ENCODE measurements around the gene CABCOCO1. TPM values are rescaled to one million over a fixed set of nuclear protein-coding genes. Genes with fewer than 3 reads are reported as not detected.

Gene CABCOCO1
- total and polyA plus RNA-seq, 2 of the 13 experiments (the other 11 are each of a cell fraction or from before 2014, with no cell fraction given) = not detected

GRCh38 chr10:61812052-61812721 is 149.5 kb downstream of the CABCOCO1 start:
- Histone ChIP-seq H3K4me3 (replicated peaks in 1 of 3; ENCODE audit: insufficient read depth in 1 of 3, low read depth in 2 of 3, low read length in 3 of 3) (no peak overlapping the region), H3K27me3 (ENCODE audit: control insufficient read depth in 1 of 2, insufficient read depth in 2 of 2, low read length in 2 of 2) (no peaks in the 10 kb centered on the region), H3K4me1 (ENCODE audit: insufficient read depth, low read length) (no peaks in the 10 kb centered on the region), H3K4me2 (ENCODE audit: low read depth, low read length) (no peak overlapping the region), H2AFZ (ENCODE audit: low read length) (no peak overlapping the region), H3K36me3 (replicated peaks in 1 of 2; ENCODE audit: control insufficient read depth in 1 of 2, insufficient read depth in 2 of 2, low read length in 2 of 2) (no peaks in the 10 kb centered on the region), H3K9ac (ENCODE audit: insufficient read depth, low read depth, low read length) (no peak overlapping the region), H3K27ac (ENCODE audit: extremely low read length, insufficient read depth, low read length) (no peak overlapping the region), H3K79me2 (ENCODE audit: insufficient read depth, low read length) (no peaks in the 10 kb centered on the region), H3K9me3 (ENCODE audit: low read length) (no peaks in the 10 kb centered on the region), H4K20me1 (ENCODE audit: insufficient read depth, low read length) (no peaks in the 10 kb centered on the region)
- BruUV-seq (replicated peaks) = no TSS peak
- no peak for FAIRE-seq
- DNase-seq (ENCODE audit: low spot score) = no peak
- ATAC-seq = no peak
- CTCF ChIA-PET (ENCODE audit: low intra/inter-chr PET ratio, low total read pairs) = no interaction called here
- WGBS (ENCODE audit: low lambda C conversion rate) = 70% methylated on average over 5 of the region's 5 CpGs
- intact Hi-C loops (cut with micrococcal nuclease; ENCODE audit: unreplicated experiment) = no loop called here
- POLR2A ChIA-PET = no interaction called here
- no peak for TF ChIP-seq MTF1 (CRISPR knock-in tag; IDR thresholded peaks at IDR 0.05)
- no peak for TF ChIP-seq CHD4 (IDR thresholded peaks at IDR 0.05; ENCODE audit: borderline replicate concordance, low read length)
- TF ChIP-seq ZNF138 (CRISPR knock-in tag; IDR thresholded peaks at IDR 0.05; ENCODE audit: low read depth) = no peak
- no peak for TF ChIP-seq ZBTB10 (CRISPR knock-in tag; IDR thresholded peaks at IDR 0.05; ENCODE audit: borderline replicate concordance)
- no peak for TF ChIP-seq ZZZ3 (CRISPR knock-in tag; IDR thresholded peaks at IDR 0.05; ENCODE audit: borderline replicate concordance)
- TF ChIP-seq MYPOP (CRISPR knock-in tag; IDR thresholded peaks at IDR 0.05) = no peak
- TF ChIP-seq ZNF607 (CRISPR knock-in tag; IDR thresholded peaks at IDR 0.05; ENCODE audit: borderline replicate concordance) = no peak
- TF ChIP-seq NCOA5 (CRISPR knock-in tag; IDR thresholded peaks at IDR 0.05) = no peak
- TF ChIP-seq FOXK1 (CRISPR knock-in tag; IDR thresholded peaks at IDR 0.05; ENCODE audit: borderline replicate concordance, low read depth) = no peak
- TF ChIP-seq ZNF552 (CRISPR knock-in tag; IDR thresholded peaks at IDR 0.05; ENCODE audit: borderline replicate concordance) = no peak
- TF ChIP-seq ZBTB44 (CRISPR knock-in tag; IDR thresholded peaks at IDR 0.05) = no peak
- no peak for TF ChIP-seq MXI1 (IDR thresholded peaks at IDR 0.05; ENCODE audit: borderline replicate concordance, low read depth, low read length)
- no peak for TF ChIP-seq ELF3 (CRISPR knock-in tag; IDR thresholded peaks at IDR 0.05)
- no peak for TF ChIP-seq CREB1 (IDR thresholded peaks at IDR 0.05)
- no peak for TF ChIP-seq CREB1 (CRISPR knock-in tag; IDR thresholded peaks at IDR 0.05)
- no peak for TF ChIP-seq HHEX (CRISPR knock-in tag; IDR thresholded peaks at IDR 0.05)
- no peak for TF ChIP-seq ADNP (CRISPR knock-in tag; IDR thresholded peaks at IDR 0.05)
- TF ChIP-seq ZNF788 (CRISPR knock-in tag; IDR thresholded peaks at IDR 0.05; ENCODE audit: borderline replicate concordance) = no peak
- in situ Hi-C loops (cut with HindIII; ENCODE audit: extremely low pct_ligation_motif_present, low pct_unique_long_range_greater_than_20kb) = no loop called here

Data from HepG2 (cell line).